Endothelial cell of umbilical vein (primary cell): Measurements from ENCODE around the gene KIF21B. TPM values are rescaled to one million over a fixed set of nuclear protein-coding genes. Genes with fewer than 3 reads are reported as not detected.

Source experiments
- BruUV-seq: library from RNA; stranded (reverse); fragments of 400-500 nt; replicated peaks from 2 replicates; lab custom pipeline; 2021; lab: Mats Ljungman, UMichigan
- CTCF ChIA-PET: fragments of 300-600, 350-600 bp; sonication (Branson Sonifier 250); formaldehyde crosslinking; loops from one replicate; lab custom pipeline; 2021; ENCODE audit warnings: antibody characterized with exemption, inconsistent platforms; lab: Charles Lee
- POLR2A ChIA-PET: fragments of 300-600, 350-600 bp; sonication (Branson Sonifier 250); formaldehyde crosslinking; loops from one replicate; lab custom pipeline; 2021; ENCODE audit warnings: antibody characterized with exemption, inconsistent platforms; lab: Charles Lee
- DNase-seq: peaks from one replicate; pipeline ENCODE4 v3.0.0-alpha.2; 2011; ENCODE audit warnings: low read depth, low spot score
- FAIRE-seq: peaks from 2 replicates; lab custom pipeline; 2011; peaks lifted over from hg19 to GRCh38; lab: Jason Lieb, UNC
- H2AFZ ChIP-seq: 2 replicates; pipeline ENCODE4 v1.6.0; 2012; ENCODE audit warnings: low read depth, low read length, control low read depth, inconsistent platforms
- H3K27ac ChIP-seq: 2 replicates; pipeline ENCODE4 v1.5.1; 2011; ENCODE audit warnings: low read depth, mild to moderate bottlenecking, control low read depth, low read length, moderate library complexity; ENCODE audit not compliant: insufficient read depth
- H3K27me3 ChIP-seq, 2 experiments: 2 replicates each; pipeline versions ENCODE4 v1.6.0 to v1.6.1; 2011; ENCODE audit warnings: low read length in 2 of 2, mixed read lengths in 1 of 2; ENCODE audit not compliant: control insufficient read depth in 2 of 2, insufficient read depth in 2 of 2
- H3K36me3 ChIP-seq, 2 experiments: 2 replicates in 1 of 2; 3 replicates in 1 of 2; pipeline ENCODE4 v1.5.1; 2011; ENCODE audit warnings: low read length in 2 of 2, mild to moderate bottlenecking in 1 of 2, moderate library complexity in 1 of 2; ENCODE audit not compliant: control insufficient read depth in 2 of 2, insufficient read depth in 2 of 2; ENCODE audit errors: extremely low read depth in 1 of 2
- H3K4me1 ChIP-seq: 3 replicates; pipeline ENCODE4 v1.5.1; 2011; ENCODE audit warnings: mild to moderate bottlenecking, low read length; ENCODE audit not compliant: control insufficient read depth, insufficient read depth; ENCODE audit errors: extremely low read depth
- H3K4me2 ChIP-seq: 2 replicates; pipeline ENCODE4 v1.6.1; 2011; ENCODE audit warnings: low read length, control low read depth, mixed read lengths; ENCODE audit not compliant: insufficient read depth
- H3K4me3 ChIP-seq, 3 experiments: fragments of 200-600 bp in 1 of 3; sonication (generic), shearing (Covaris generic) in 1 of 3; replicated peaks in 1 of 3; 2 replicates each; pipeline ENCODE4 v1.5.1; 2011 to 2016; ENCODE audit warnings: control low read depth in 3 of 3, low read length in 3 of 3, mild to moderate bottlenecking in 2 of 3, inconsistent platforms in 1 of 3, low read depth in 1 of 3, moderate library complexity in 1 of 3; ENCODE audit not compliant: insufficient read depth in 1 of 3
- H3K79me2 ChIP-seq: 2 replicates; pipeline ENCODE4 v1.6.0; 2012; ENCODE audit warnings: low read length, inconsistent platforms; ENCODE audit not compliant: control insufficient read depth, insufficient read depth
- H3K9ac ChIP-seq: replicated peaks from 2 replicates; pipeline ENCODE3; 2011; ENCODE audit warnings: low read length, control low read depth; ENCODE audit not compliant: insufficient read depth; ENCODE audit errors: extremely low read depth
- H3K9me1 ChIP-seq: replicated peaks from 3 replicates; pipeline ENCODE4 v1.6.0; 2011; ENCODE audit warnings: mild to moderate bottlenecking, low read length; ENCODE audit not compliant: control insufficient read depth, insufficient read depth; ENCODE audit errors: extremely low read depth
- H3K9me3 ChIP-seq: replicated peaks from 2 replicates; pipeline ENCODE4 v1.5.1; 2012; ENCODE audit warnings: low read length, inconsistent platforms; ENCODE audit not compliant: control insufficient read depth, insufficient read depth
- H4K20me1 ChIP-seq: replicated peaks from 2 replicates; pipeline ENCODE3; 2011; ENCODE audit warnings: mild to moderate bottlenecking, low read length; ENCODE audit not compliant: control insufficient read depth, insufficient read depth; ENCODE audit errors: extremely low read depth
- CTCF ChIP-seq, 2 donors: IDR thresholded peaks; 1 replicate in 1 of 2; 2 replicates in 1 of 2; pipeline ENCODE4 v1.5.1; 2011; ENCODE audit warnings: low read length in 2 of 2, mild to moderate bottlenecking in 2 of 2, moderate library complexity in 2 of 2, control low read depth in 1 of 2, inconsistent platforms in 1 of 2, low read depth in 1 of 2; ENCODE audit not compliant: insufficient read depth in 1 of 2; ENCODE audit errors: extremely low read depth in 1 of 2
- EZH2 ChIP-seq: IDR thresholded peaks from 2 replicates; pipeline ENCODE4 v1.6.1; 2012; ENCODE audit warnings: borderline replicate concordance, low read depth, mild to moderate bottlenecking, moderate library complexity, low read length, inconsistent platforms; ENCODE audit not compliant: severe bottlenecking
- FOS ChIP-seq: IDR thresholded peaks from 2 replicates; pipeline ENCODE4 v1.6.1; 2011; ENCODE audit warnings: mild to moderate bottlenecking, low read length, moderate library complexity, borderline replicate concordance; ENCODE audit not compliant: insufficient read depth
- JUN ChIP-seq: IDR thresholded peaks from 2 replicates; pipeline ENCODE4 v1.6.1; 2011; ENCODE audit warnings: borderline replicate concordance, low read depth; ENCODE audit not compliant: insufficient read length, insufficient read depth
- MAX ChIP-seq: IDR thresholded peaks from 2 replicates; pipeline ENCODE4 v1.6.1; 2011; ENCODE audit not compliant: insufficient read depth, insufficient read length
- MYC ChIP-seq: IDR thresholded peaks from one replicate; pipeline ENCODE4 v1.6.1; 2011; ENCODE audit warnings: mild to moderate bottlenecking, low read depth, low read length
- POLR2A ChIP-seq: IDR thresholded peaks from 2 replicates; pipeline ENCODE4 v1.6.1; 2012; ENCODE audit warnings: low read depth, mild to moderate bottlenecking, control low read depth, low read length
- POLR2AphosphoS5 ChIP-seq: IDR thresholded peaks from 2 replicates; pipeline ENCODE4 v1.6.1; 2012; ENCODE audit warnings: low read depth, mild to moderate bottlenecking, control low read depth, low read length, moderate library complexity; ENCODE audit not compliant: insufficient read depth
- dilution Hi-C: fragments of 300-500 bp; cut with MboI; formaldehyde crosslinking; loops from one replicate; pipeline ENCODE4 v1.15.0; 2019; ENCODE audit warnings: low sequenced_read_pairs; ENCODE audit not compliant: extremely low pct_ligation_motif_present
- intact Hi-C: fragments of 100-400 bp; cut with micrococcal nuclease; formaldehyde crosslinking; loops from one replicate; pipeline ENCODE4 v1.10.0; 2022
- polyA plus RNA-seq, 4 experiments: library from polyadenylated mRNA; depleted of rRNA in 3 of 4; stranded (reverse) in 3 of 4; unstranded in 1 of 4; fragments of >200 nt; gene quantifications; 2 replicates each; pipeline versions ENCODE4 v1.2.1 to v1.2.3, GENCODE V29; 2011 to 2012; ENCODE audit warnings: missing spikeins in 1 of 4
- total RNA-seq: library from RNA; stranded (reverse); gene quantifications from 2 replicates; pipeline ENCODE4 v1.2.3, GENCODE V29; 2021

Gene KIF21B
- total and polyA plus RNA-seq, 2 donors (not counting 3 experiments of a cell fraction or from before 2014, with no cell fraction given) = 1.9 to 4.4 TPM

- TF ChIP-seq POLR2A (no peak), MYC (no peak), POLR2AphosphoS5 (no peak), FOS (no peak), EZH2 (no peak), JUN (no peak), MAX (no peak), CTCF (IDR thresholded peaks at IDR 0.05; ENCODE audit: extremely low read depth in 1 of 2, insufficient read depth in 1 of 2, low read depth in 1 of 2, low read length in 2 of 2) (no peak)
- Histone ChIP-seq H4K20me1 (no peaks in the 10 kb centered on the region), H3K27me3 (peaks cover 8 to 10% of the 10 kb centered on the region in 2 experiments), H3K36me3 (no peaks in the 10 kb centered on the region), H3K79me2 (no peaks in the 10 kb centered on the region), H3K9ac (no peak overlapping the region), H3K9me1 (no peaks in the 10 kb centered on the region), H3K4me2 (no peak overlapping the region), H2AFZ (no peak overlapping the region), H3K4me1 (no peaks in the 10 kb centered on the region), H3K9me3 (no peaks in the 10 kb centered on the region), H3K27ac (no peak overlapping the region), H3K4me3 (no peak overlapping the region)
- intact Hi-C loops (no loop called here), dilution Hi-C loops (no loop called here)
- POLR2A ChIA-PET = interaction anchor here (1.5 kb wide), 1 partner anchor 20 kb away, joined by 3 read pairs; no protein-coding TSS in a partner anchor
- CTCF ChIA-PET = interaction anchor here (1.2 to 19.4 kb wide), 4 partner anchors 11 to 61 kb away, joined by 3 to 586 read pairs (median 6); no protein-coding TSS in a partner anchor
- BruUV-seq = no TSS peak
- no peak for FAIRE-seq
- no peak for DNase-seq
Measured at GRCh38 chr1:201036188-201036842, 12.8 kb upstream of the KIF21B start.
